Activated CD4-positive, CD25-positive, alpha-beta regulatory T cell treated with anti-CD3 and anti-CD28 coated beads, Interleukin-2, amount 50 U/mL, for 16 hours (primary cell): Measurements from ENCODE around the gene FOXI2.

Experiments used
- DNase-seq: peaks from one replicate; pipeline ENCODE4 v3.0.0-alpha.2; 2020; ENCODE audit warnings: low read depth, low spot score

FOXI2 gene

DNA sequence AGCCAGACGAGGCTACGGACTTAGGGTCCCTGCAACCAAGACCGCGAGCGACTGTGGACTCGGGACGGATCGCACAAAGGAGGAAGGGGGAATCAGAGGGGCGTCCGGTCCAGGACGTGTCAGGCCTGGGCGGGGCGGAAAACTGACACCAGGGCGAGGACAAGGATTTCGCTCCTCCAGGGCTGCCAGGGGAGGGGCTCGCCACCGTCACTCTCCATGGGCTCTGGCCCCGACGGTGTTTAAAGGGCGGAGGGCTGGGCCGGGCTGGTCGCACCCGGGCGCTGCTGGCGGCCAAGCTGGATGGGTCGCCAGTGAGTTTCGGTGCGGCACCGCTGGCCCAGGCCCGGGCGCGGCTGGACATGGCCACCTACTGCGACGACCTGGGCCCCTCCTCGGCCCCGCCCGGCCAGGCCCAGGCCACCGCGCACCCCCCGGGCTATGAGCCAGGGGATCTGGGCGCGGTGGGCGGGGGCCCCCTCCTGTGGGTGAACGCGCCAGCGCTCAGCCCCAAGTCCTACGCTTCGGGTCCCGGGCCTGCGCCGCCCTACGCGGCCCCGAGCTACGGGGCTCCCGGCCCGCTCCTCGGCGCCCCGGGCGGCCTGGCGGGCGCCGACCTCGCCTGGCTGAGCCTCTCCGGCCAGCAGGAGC lies at the start of gene FOXI2:
TSS of gene FOXI2 (plus strand) at position 271 of the 648 bp plus-strand sequence. CDS start at position 360, 89 bp downstream.
- DNase-seq: no peak

DNA sequence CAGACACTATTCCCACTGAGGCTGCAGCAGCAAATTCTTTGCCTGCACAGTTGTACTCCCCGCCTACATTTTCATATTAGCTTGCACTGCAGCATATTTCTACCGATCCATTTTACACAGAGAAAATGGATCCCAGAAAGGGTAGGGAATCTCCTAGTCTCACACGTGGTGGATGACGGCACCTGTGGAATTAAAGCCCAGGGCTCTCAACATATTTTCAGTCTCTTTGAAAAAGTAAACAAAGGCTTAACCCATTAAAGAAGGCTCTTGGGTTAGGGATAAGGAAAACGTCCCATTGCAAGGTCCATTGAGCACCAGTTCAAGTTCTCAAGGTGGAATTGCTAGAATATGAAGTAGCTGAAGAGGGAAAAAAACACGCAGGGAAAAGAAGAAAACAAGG lies 49.4 kb upstream of the FOXI2 start:
- no peak for DNase-seq

- no peak for DNase-seq
Measured at GRCh38 chr10:127690176-127690835, 46.7 kb upstream of the FOXI2 start.

- no peak for DNase-seq
Measured at GRCh38 chr10:127694580-127695193, 42.3 kb upstream of the FOXI2 start.

DNA sequence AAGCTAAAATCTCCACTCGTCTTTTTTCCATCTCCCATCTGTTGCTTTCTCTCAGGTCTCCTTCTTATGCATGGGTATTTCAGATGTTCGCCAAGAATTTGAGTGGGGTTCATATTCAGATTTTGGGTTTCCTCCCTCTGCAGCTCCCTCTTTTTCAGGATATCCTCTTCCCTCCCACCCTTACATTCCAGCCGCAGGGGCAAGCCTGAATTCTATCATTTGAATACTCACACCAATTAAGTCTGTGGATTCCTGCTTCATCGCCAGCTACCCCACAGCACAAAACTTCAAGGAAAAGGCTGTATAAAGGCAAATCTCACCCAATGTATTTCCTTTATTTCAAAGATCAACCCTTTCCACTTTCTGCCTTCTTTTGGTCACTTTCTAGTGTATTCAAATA lies 41.6 kb upstream of the FOXI2 start:
- no peak for DNase-seq

DNA sequence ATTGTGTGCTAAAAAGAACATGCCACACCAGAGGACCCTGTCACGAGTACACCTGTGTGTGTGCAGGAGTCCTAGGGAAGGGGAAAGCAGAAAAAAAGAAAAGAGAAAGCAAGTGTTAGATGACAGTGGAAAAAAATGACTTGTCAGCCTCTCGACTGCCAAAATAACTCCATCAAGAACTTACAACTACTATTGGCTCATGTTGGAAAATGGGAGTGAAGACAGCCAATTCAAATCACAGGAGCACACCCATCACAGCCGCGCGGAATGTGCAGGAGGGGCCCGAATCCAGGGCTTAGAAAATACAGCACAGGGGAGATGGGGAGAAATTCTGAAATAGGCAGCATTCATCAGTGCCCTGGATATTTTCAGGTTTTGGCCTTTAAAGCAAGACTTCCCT lies 38.1 kb upstream of the FOXI2 start:
- DNase-seq: no peak

DNA sequence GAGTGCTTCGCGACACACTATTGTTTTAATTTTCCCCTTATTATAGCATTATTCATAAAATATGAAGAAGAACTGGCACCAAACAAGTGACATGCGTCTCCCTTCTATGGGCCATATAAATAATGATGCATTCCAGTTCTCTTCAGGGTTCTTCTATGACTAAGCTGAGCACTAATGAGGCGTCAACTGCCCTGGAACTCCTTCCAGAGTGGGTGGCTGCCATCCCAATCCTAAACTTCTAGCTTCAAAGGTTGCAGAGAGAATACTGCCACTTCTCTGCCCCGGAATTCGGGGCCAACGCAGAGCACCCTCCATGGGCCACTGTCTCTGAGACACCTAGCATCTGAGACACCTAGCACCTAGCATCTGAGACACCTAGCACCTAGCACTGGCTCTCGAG lies 37.7 kb upstream of the FOXI2 start:
- DNase-seq: no peak

DNA sequence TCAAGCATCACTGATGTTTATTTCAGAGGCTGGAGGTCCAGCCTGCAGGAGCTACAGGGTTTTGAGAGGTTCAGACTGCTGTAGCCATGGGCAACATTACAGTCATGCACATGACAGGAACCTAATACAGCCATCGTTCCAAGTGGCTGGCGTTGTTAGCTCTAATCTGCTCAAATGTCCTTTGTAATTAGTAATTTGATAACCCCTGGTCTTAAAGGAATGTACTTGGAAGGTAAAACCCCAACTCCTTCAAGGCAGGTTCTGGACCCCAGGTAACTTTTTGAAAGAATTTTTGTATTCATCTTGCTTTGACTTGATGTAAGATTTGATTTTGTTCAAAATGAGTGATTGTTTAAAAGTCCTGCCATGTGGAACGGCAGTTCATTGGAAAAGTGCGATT lies 34.7 kb upstream of the FOXI2 start:
- DNase-seq: no peak

GRCh38 chr10:127715249-127715648 lies 21.7 kb upstream of the FOXI2 start:
- DNase-seq: no peak

- DNase-seq: no peak
Measured at GRCh38 chr10:127715782-127716378, 21.1 kb upstream of the FOXI2 start.

GRCh38 chr10:127720142-127720541 lies 16.8 kb upstream of the FOXI2 start:
- no peak for DNase-seq

DNA sequence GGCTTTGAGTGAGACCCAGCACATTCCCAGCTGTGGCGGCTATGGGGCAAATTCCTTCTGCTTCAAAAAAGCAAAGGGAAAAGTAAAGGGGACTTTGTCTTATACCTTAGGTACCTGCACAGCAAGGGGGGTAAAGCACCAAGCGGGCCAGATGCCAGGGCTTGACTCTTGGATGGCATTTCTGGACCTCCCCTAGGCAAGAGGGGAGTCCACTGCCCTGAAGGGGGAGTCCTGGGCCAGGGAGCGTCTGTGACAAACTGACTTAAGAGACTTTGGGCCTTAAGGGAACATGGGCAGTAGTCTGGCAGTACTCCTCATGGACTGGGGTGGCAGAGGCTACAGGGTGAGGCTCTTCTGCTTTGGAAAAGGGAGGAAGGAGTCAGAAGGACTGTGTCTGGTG lies 16.1 kb upstream of the FOXI2 start:
- DNase-seq: no peak

DNA sequence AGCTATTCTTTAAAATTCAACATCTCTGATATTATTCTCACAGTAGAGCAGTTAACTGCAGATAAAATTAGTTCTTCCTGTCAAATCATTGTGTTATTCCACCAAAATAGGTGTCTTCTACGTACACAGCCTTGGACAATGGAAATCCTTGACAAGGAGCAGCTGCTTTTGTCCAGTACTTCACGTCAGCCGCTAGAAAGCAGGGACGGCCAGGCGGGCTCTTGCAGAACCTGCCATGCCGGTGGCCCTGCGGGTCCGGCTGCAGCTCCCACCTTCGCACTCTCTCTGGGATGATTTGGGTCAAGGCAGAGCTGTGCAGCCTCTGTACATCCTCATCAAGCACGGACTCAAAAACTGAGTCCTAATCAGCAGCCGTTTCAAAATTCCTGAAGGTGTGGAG lies 2.2 kb upstream of the FOXI2 start:
- DNase-seq: no peak

GRCh38 chr10:127735156-127735555 lies 1.8 kb upstream of the FOXI2 start:
- no peak for DNase-seq

DNA sequence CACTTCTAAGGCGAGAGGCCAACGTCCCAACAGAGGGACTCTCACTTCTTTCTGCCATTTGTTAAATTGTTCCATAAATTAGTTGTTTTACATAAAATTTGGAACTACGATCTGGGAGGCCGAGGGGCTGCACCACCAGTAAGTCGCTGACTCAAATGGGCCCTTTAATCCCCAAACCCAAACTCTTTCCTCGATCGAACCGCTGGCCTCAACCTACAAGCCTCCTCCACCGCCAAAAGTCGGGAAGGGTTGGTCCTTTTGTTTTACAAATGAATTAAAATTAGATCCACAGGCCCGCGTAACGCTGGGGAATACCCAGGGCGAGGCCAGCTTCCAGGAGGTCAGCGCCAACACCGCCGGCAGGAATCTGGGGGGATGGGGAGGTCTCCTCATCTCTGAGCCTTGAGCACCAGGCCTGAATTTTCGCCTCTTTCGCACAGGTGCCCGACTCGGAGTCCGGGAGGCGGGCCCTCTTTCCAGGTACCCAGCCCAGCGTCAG lies 1.2 kb upstream of the FOXI2 start:
- DNase-seq: no peak

GRCh38 chr10:127736222-127736914 lies 617 bp upstream of the FOXI2 start:
- DNase-seq: no peak

- DNase-seq: no peak
Measured at GRCh38 chr10:127737563-127738511, 852 bp downstream of the FOXI2 start.

GRCh38 chr10:127738512-127739424 lies 1.8 kb downstream of the FOXI2 start:
- DNase-seq: no peak

DNA sequence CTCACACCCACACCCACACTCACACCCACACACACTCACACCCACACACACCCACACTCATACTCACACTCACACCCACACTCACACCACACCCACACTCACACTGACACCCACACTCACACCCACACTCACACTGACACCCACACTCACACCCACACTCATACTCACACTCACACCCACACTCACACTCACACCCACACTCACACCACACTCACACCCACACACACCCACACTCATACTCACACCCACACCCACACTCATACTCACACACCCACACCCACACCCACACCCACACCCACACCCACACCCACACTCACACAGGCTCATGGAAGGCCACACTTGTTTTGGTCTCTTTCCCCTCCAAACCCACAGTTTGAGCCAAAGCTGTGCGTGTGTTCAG lies 2.9 kb downstream of the FOXI2 start:
- DNase-seq: no peak

DNA sequence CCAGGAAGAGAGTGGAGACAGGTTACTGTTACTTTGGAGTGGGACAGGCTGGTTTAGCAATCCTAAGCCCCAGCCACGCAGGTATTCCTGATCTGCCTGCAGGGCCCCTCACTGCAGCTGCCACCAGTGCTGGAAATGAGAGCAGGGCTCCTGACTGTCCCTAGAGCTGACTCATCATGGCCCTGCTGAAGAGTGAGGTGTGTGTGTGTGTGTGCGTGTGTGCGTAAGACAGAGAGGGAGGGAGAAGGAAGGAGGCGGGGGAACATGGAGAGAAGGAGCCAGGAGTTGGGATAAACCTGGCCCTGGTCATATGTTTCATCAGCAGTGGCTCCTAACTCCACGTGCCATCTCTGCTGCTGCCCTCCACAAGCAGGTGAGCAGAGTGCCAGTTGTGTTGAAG lies 3.6 kb downstream of the FOXI2 start:
- no peak for DNase-seq
